IPS-NIHi7 (cell line): Measurements from ENCODE around the gene SNPH.
"Not testable (repeated sequence)": the region's sequence is repeated elsewhere in the genome, so short reads cannot be mapped to it uniquely, and the experiment has no call there.

Experiments used
- DNase-seq: peaks from one replicate; pipeline ENCODE4 v3.0.0; 2012; ENCODE audit warnings: mixed read lengths; ENCODE audit errors: extremely low spot score

The SNPH gene

DNA sequence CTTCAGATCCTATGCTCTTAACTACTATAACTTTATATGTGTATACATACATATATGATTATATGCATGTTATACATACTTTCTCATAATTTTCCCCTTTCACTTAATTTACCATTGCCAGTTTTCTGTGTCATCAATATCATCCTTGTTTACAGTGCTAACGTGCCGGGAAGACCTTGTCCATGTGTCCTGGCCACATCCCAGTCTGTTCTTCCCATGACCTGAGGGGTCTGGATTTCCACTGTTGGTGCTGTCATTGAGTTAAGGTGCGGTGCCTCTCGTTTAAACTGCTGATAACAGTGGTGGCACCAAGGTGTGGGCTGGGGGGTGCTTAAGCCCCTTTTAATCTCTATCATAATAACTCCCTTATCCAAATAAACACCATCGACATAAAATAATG is 71.3 kb downstream of the SNPH start:
- no peak for DNase-seq

DNA sequence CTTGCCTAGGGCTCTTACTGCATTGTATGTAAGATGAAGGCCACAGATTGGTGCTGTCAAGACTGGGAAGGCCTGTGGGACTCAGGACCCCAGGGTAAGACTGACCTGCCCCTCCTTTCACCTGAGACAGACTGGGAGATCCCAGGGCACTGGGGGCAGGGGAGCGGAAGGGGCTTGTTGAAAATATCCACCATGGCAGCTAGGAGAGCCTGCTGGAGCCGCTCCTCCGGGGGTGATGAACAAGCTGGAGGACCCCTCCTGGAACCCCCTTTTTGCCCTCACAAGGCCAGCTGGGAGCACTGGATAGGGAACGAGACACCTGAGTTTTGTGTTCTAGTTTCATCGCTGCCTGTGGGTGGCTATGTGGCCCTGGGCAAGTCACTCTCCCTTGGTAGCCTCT is 72.0 kb downstream of the SNPH start:
- DNase-seq, result no peak

DNA sequence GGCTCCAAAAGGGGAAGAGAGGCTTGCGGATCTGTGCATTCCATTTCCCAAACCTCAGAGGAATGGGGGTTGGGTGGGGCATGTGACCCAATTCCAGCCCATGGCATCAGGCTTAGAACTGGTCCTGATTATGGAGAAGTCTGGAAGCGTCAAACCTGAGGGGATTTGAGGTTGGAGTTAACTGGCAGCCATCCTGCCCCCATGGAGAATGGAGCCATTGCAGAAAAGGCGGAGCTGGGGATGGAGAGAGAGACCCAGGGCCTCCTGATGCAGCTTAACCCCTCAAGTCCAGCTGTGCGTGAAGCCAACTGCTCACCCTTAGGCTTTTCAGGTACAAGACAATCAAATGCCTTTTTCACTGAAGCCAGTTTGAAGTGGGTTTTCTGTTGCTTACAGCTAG is 72.7 kb downstream of the SNPH start:
- DNase-seq, result no peak

DNA sequence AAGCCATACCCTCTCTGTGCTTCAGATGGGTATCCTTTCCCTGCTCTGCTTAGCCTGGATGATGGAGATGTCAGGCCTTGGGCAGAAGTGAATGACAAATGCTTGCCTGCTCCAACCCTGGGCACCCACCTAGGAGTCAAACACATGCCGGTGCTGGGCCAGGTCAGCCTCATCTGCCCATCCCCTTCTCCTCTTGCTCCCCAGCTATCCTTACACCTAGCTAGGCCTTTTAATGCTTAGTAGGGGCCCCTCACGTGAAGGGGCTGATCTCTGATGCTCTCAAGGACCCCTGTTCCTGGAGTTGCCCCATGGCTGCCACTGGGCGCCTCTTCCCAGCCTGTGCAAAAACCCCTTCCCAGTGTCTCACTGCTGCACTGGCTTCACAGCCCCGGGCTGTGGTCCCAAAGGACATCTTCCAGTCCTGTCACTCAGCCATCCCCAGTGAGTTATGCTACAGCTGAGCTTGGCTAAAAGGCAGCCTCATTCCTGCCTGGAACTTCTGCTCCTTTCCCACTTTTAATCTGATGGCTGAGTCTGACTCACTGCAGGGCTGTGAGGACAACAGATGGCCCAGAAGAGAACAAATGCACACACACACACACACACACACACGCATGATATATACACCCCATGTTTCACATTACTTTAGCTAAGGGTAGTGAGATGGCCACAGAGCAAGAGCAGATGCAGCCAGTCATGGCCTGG is 75.6 kb downstream of the SNPH start:
- no peak for DNase-seq

DNA sequence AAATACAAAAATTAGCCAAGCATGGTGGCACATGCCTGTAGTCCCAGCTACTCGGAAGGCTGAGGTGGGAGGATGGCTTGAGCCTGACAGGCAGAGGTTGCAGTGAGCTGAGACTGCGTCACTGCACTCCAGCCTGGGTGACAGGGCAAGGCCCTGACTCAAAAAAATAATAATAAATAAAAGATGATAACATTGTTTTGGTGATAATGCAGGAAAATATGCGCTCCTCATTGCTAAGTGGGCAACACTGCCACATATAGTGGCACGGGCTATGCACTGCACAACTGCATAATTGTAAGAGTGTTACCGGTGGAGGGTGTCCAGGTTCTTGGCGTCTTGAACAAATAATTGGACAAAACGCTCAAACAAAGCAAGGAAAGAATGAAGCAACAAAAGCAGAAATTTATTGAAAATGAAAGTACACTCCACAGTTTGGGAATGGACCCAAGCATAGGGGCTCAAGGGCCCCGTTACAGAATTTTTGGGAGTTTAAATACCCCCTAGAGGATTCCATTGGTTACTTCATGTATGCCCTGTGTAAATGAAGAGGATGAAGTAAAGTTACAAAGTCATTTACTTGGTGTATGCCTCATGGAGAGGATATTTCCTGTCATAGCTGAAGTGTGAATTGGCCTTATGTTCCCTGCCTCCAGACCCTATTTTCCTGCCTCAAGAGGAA is 77.5 kb downstream of the SNPH start:
- DNase-seq, result not testable (repeated sequence)

DNA sequence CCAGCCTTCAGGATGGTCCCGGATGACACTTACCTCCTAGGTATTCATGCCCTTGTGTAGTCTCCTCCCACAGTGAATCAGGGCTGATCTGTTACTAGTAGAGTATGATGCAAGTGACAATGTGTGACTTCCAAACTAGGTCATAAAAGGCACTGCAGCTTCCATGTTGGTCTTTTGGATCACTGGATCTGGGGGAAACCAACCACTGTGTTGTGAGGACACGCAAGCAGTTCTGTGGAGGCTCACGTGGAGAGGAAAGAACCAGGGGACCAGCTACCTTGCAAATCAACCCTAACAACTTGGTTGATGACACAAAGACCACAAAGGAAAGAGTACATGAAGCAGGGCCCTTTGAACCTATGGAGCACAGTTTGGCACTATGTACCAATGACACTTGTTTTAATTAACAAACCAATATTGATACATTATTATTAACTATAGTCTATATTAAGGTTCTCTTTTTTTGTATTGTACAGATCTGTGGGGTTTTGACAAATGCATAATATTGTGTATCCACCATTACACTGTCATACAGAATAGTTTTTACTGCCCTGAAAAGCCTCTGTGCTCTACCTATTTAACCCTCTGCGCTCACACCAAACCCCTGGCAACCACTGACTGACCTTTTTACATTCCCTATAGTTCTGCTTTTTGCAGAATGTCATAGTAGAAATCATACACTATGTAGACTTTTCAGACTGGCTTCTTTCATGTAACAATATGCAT is 79.1 kb downstream of the SNPH start:
- DNase-seq, result no peak

DNA sequence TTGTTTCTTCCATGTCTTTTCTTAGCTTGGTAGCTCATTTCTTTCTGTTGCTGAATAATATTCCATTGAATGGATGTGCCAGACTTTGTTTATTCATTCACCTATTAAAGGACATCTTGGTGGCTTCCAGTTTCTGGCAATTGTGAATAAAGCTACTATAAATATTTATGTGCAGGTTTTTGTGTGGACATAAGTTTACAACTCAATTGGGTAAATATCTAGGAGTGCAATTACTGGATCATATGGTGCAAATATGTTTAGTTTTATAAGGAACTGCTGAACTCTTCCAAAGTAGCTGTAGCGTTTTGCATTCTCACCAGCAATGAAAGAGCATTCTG is 79.6 kb downstream of the SNPH start:
- DNase-seq, result no peak

DNA sequence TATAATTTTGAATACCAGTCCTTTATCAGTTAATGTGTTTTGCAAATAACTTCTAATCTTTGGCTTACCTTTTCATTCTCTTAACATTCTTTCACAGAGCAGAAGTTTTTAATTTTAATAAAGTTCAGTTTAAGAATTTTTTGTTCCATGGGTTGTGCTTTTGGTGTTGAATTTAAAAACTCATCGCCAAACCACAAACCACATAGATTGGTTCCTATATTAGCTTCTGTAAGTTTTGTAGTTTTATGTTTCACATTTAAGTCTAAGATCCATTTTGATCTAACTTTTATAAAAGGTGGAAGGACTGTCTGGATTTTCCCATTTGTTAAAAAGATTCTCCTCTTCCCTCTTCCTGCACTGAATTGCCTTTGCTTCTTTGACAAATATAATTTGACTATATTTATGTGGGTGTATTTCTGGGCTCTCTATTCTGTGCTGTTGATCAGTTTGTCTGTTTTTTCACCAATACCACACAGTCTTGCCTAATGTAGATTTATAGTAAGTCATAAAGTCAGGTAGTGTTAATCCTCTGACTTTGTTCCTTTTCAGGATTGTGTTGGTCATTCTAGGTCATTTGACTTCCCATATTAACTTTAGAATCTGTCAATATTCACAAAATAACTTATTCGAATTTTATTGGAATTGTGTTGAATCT is 80.3 kb downstream of the SNPH start:
- no peak for DNase-seq

DNA sequence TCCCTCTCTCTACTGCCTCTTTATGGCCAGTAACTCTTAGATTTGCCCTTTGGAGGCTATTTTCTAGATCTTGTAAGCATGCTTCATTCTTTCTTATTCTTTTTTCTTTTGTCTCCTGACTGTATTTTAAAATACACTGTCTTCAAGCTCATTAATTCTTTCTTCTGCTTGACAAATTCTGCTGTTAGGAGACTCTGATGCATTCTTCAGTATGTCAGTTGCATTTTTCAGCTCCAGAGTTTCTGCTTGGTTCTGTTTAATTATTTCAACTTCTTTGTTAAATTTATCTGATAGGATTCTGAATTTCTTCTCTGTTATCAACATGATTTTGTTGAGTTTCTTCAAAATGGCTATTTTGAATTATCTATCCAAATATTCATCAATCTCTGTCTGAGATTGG is 87.9 kb downstream of the SNPH start:
- no peak for DNase-seq

DNA sequence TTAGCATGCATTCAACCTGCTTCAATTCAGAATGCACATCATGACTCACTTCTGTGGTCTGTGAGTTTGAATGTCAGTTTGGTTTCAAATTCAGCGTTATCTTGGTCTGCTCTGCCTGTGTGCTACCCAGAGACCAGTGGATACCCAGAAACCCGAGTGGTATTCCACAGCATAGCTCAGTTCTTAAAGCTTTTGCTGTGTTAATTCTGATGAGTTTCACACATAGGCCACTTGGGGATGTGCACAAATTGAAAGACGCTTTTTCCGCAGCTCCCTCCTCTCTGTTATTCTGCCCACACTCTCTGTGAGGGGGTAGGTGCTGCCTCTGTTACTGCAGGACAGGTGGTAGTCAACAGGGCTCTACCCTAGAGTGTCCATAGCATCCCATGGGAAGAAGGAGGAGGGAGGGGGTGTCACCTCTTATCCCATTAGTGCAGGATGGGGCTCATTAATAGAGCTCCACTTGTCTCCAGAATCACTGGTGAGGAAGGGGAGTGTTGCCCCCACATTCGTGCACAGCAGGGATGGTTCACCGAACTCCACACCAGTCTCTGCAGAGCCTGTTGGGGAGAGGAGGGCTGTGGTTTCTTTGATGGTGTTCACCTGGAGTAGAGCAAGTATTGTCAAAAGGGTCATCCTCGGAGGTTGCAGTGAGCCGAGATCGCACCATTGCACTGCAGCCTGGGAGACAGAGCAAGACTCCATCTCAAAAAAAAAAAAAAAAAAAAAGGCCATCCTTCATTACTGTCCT is 92.0 kb downstream of the SNPH start:
- no peak for DNase-seq
